ENCODE data around the gene URB1. TPM values are rescaled to one million over a fixed set of nuclear protein-coding genes. Genes with fewer than 3 reads are reported as not detected.
A peak's percentile ranks its signal among the peaks of the same experiment; 100 is the strongest.

The URB1 gene
- polyA plus RNA-seq, 2 of the 4 experiments (the other 2 are of a cell fraction) = 8.7 to 10.1 TPM

DNA sequence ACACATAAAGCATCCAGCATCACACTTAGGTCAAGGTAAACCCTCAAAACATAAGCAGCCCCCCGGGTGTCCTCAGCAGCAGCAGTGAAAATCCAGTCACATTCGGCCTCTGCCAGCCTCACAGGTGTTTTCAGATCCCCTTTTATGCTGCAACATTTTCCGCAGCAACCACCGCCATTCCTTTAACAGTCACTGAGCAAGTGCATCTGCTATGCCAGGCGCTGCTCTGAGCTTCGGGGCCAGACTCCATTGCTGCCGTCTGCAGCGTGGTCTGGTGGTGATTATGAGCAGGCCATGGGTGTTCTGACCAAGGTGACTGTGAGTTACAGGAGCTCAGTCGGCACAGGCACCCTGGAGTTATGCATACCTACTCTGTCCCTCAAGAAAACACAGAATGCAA, 4.5 kb downstream of the URB1 start:
- ATAC-seq (no peak), FAIRE-seq (no peak), DNase-seq (ENCODE audit: low read depth in 1 of 2, low spot score in 1 of 2) (no peak)
- no peak overlapping the region for H3K4me3 ChIP-seq
- ChIA-PET CTCF (interaction anchor here (0.8 to 1.0 kb wide), 2 partner anchors 211 to 213 kb away, joined by 3 to 6 read pairs; no protein-coding TSS in a partner anchor), POLR2A (no interaction called here)
- no peak for TF ChIP-seq POLR2AphosphoS2 (conservative IDR thresholded peaks at IDR 0.05; ENCODE audit: low read length)
- no peak for TF ChIP-seq MAZ (IDR thresholded peaks at IDR 0.05; ENCODE audit: borderline replicate concordance, low read depth, low read length)
- TF ChIP-seq KDM1A (IDR thresholded peaks at IDR 0.05; ENCODE audit: low read depth) = no peak
- TF ChIP-seq, protein P1, sequence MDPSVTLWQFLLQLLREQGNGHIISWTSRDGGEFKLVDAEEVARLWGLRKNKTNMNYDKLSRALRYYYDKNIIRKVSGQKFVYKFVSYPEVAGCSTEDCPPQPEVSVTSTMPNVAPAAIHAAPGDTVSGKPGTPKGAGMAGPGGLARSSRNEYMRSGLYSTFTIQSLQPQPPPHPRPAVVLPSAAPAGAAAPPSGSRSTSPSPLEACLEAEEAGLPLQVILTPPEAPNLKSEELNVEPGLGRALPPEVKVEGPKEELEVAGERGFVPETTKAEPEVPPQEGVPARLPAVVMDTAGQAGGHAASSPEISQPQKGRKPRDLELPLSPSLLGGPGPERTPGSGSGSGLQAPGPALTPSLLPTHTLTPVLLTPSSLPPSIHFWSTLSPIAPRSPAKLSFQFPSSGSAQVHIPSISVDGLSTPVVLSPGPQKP (IDR thresholded peaks at IDR 0.05; ENCODE audit: low read depth, low read length) = no peak
- TF ChIP-seq JUNB (IDR thresholded peaks at IDR 0.05) = no peak
- no peak for TF ChIP-seq CEBPB (IDR thresholded peaks at IDR 0.05)
- TF ChIP-seq RFX5 (IDR thresholded peaks at IDR 0.05) = no peak
- no peak for TF ChIP-seq RARB (CRISPR knock-in tag; IDR thresholded peaks at IDR 0.05)
- no peak for TF ChIP-seq MAFK (IDR thresholded peaks at IDR 0.05; ENCODE audit: partially characterized antibody)
- TF ChIP-seq ZSCAN20 (CRISPR knock-in tag; IDR thresholded peaks at IDR 0.05) = no peak
- no peak for TF ChIP-seq FOXS1 (CRISPR knock-in tag; IDR thresholded peaks at IDR 0.05)
- TF ChIP-seq, protein P2, sequence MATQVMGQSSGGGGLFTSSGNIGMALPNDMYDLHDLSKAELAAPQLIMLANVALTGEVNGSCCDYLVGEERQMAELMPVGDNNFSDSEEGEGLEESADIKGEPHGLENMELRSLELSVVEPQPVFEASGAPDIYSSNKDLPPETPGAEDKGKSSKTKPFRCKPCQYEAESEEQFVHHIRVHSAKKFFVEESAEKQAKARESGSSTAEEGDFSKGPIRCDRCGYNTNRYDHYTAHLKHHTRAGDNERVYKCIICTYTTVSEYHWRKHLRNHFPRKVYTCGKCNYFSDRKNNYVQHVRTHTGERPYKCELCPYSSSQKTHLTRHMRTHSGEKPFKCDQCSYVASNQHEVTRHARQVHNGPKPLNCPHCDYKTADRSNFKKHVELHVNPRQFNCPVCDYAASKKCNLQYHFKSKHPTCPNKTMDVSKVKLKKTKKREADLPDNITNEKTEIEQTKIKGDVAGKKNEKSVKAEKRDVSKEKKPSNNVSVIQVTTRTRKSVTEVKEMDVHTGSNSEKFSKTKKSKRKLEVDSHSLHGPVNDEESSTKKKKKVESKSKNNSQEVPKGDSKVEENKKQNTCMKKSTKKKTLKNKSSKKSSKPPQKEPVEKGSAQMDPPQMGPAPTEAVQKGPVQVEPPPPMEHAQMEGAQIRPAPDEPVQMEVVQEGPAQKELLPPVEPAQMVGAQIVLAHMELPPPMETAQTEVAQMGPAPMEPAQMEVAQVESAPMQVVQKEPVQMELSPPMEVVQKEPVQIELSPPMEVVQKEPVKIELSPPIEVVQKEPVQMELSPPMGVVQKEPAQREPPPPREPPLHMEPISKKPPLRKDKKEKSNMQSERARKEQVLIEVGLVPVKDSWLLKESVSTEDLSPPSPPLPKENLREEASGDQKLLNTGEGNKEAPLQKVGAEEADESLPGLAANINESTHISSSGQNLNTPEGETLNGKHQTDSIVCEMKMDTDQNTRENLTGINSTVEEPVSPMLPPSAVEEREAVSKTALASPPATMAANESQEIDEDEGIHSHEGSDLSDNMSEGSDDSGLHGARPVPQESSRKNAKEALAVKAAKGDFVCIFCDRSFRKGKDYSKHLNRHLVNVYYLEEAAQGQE (IDR thresholded peaks at IDR 0.05) = no peak
- no peak for TF ChIP-seq ESRRA (IDR thresholded peaks at IDR 0.05; ENCODE audit: borderline replicate concordance, low read length)
- TF ChIP-seq CBX8 (IDR thresholded peaks at IDR 0.05) = no peak
- peaks cover 65% of the 10 kb centered on the region for H3K4me1 ChIP-seq
- no peaks in the 10 kb centered on the region for H3K9me3 ChIP-seq
- WGBS (ENCODE audit: missing lambda C conversion rate) = 80% methylated on average over 8 of the region's 9 CpGs
- H3K4me2 ChIP-seq = 0 out of 3 replicates have a peak overlapping the region, but pooled peaks have one; percentile 12
- H3K27ac ChIP-seq = peak overlapping the region in 1 of 2 experiments; percentile 34; a peak in 3 of 6 replicates

DNA sequence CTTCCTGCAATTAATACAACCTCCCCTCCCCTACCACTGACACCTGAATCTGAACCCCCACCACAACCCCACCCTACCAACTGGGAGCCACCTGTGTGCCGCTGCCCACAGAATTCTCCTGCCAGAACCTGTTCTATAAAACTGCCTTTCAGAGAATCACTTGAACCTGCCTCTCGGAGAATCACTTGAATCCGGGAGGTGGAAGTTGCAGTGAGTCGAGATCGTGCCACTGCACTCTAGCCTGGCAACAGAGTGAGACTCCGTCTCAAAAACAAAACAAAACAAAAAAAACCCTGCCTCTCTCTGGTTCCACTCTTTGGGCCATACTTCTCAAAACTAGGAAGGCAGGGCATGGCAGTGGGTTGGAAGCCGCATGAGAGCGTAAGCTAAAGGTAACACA, 5.7 kb downstream of the URB1 start:
- FAIRE-seq (no peak), ATAC-seq (no peak), DNase-seq (ENCODE audit: low read depth in 1 of 2, low spot score in 1 of 2) (no peak)
- no peak for TF ChIP-seq HOXB13 (CRISPR knock-in tag; IDR thresholded peaks at IDR 0.05; ENCODE audit: low read depth)
- 94% methylated on average over 8 of the region's 8 CpGs for WGBS (ENCODE audit: missing lambda C conversion rate)
- Histone ChIP-seq H3K4me2 (peak overlapping the region; percentile 33), H3K4me3 (no peak overlapping the region), H3K27ac (peak overlapping the region; percentile 29 to 73; a peak in 5 of 6 replicates), H3K4me1 (peaks cover 76% of the 10 kb centered on the region), H3K9me3 (no peaks in the 10 kb centered on the region)
- ChIA-PET POLR2A (no interaction called here), CTCF (no interaction called here)

DNA sequence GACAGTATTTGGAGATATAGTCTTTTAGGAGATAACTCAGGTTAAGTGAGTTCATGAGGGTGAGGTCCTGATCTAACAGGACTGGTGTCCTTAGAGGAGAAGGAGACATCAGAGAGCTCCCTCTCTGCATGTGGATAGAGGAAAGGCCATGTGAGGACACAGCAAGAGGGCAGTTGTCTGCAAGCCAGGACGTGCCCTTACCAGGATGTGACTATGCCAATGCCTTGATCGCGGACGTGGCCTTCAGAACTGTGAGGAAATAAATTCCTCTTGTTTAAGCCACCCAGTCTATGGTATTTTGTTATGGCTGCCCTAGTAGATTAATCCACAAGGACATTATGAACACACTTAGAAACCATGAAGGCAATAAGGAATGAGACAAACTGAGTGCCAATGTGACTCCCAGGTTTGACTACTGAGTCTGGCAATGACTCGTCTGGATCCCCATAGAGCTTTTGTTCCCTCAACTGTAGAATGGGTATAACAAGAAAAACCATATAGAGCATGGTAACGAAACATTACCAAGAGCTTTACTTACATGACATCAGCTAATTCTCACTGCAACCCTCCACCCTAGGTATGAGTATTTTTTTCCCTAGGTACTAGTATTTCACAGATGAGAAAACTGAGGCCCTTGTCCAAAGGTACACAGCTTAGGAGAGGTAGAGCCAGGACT, 6.5 kb downstream of the URB1 start:
- ATAC-seq (no peak), FAIRE-seq (no peak), DNase-seq (ENCODE audit: low read depth in 1 of 2, low spot score in 1 of 2) (peak in 1 of 2 experiments; percentile 35)
- H3K27ac ChIP-seq = peak overlapping the region; percentile 29 to 73; a peak in 5 of 6 replicates
- TF ChIP-seq CHD2 (IDR thresholded peaks at IDR 0.05; ENCODE audit: low read length, partially characterized antibody) (no peak), TFCP2L1 (CRISPR knock-in tag; IDR thresholded peaks at IDR 0.05) (no peak), FOSL2 (IDR thresholded peaks at IDR 0.05) (no peak), FOSL2 (CRISPR knock-in tag; IDR thresholded peaks at IDR 0.05) (no peak), FOSB (CRISPR knock-in tag; IDR thresholded peaks at IDR 0.05) (no peak), CEBPB (IDR thresholded peaks at IDR 0.05) (no peak), SREBF2 (IDR thresholded peaks at IDR 0.05) (no peak), EP300 (IDR thresholded peaks at IDR 0.05) (no peak), RFX5 (IDR thresholded peaks at IDR 0.05) (no peak), RCOR1 (IDR thresholded peaks at IDR 0.05; ENCODE audit: low read depth, low read length) (no peak), CBX8 (IDR thresholded peaks at IDR 0.05) (no peak), FOXS1 (CRISPR knock-in tag; IDR thresholded peaks at IDR 0.05) (no peak), MAFK (IDR thresholded peaks at IDR 0.05; ENCODE audit: partially characterized antibody) (no peak), BHLHE40 (IDR thresholded peaks at IDR 0.05; ENCODE audit: low read depth, low read length) (no peak)
- H3K4me3 ChIP-seq = no peak overlapping the region
- POLR2A ChIA-PET = no interaction called here
- 64% methylated on average over 6 of the region's 6 CpGs for WGBS (ENCODE audit: missing lambda C conversion rate)
- peaks cover 80% of the 10 kb centered on the region for H3K4me1 ChIP-seq
- CTCF ChIA-PET = interaction anchor here (0.8 to 1.8 kb wide), 2 partner anchors 215 to 220 kb away, joined by 3 to 7 read pairs; no protein-coding TSS in a partner anchor
- H3K4me2 ChIP-seq = peak overlapping the region; percentile 33
- H3K9me3 ChIP-seq = no peaks in the 10 kb centered on the region

Data from A549 (cell line).